Measurements from ENCODE around the gene CEBPA.

- no peak for TF ChIP-seq CTCF (IDR thresholded peaks at IDR 0.05; ENCODE audit: insufficient read depth, low read length, poor library complexity, severe bottlenecking)
- TF ChIP-seq EZH2phosphoT487 (conservative IDR thresholded peaks at IDR 0.05; ENCODE audit: low read length): no peak
These were observed 4.8 kb downstream of the CEBPA start for GRCh38 chr19:33297401-33298145.

Measured in SU-DHL-6 (cell line).